IPS-11a (cell line): ENCODE results near the gene SLC9A7.

Experiments used
- H3K4me3 ChIP-seq: one replicate; pipeline ENCODE4 v1.5.1; 2013; ENCODE audit warnings: low read depth, low read length, control low read depth

Gene SLC9A7

GRCh38 chrX:46611658-46612362 is 147.1 kb downstream of the SLC9A7 start:
- no peak overlapping the region for H3K4me3 ChIP-seq

- no peak overlapping the region for H3K4me3 ChIP-seq
Observed at GRCh38 chrX:46610070-46610658, 148.8 kb downstream of the SLC9A7 start.

- H3K4me3 ChIP-seq: no peak overlapping the region
Observed at GRCh38 chrX:46607916-46608315, 151.0 kb downstream of the SLC9A7 start.

GRCh38 chrX:46602468-46603102 is 156.3 kb downstream of the SLC9A7 start:
- H3K4me3 ChIP-seq: no peak overlapping the region

GRCh38 chrX:46601283-46601682 is 157.6 kb downstream of the SLC9A7 start:
- H3K4me3 ChIP-seq: no peak overlapping the region

GRCh38 chrX:46599051-46599560 is 159.8 kb downstream of the SLC9A7 start:
- H3K4me3 ChIP-seq: no peak overlapping the region

GRCh38 chrX:46597771-46598170 is 161.1 kb downstream of the SLC9A7 start:
- H3K4me3 ChIP-seq: no peak overlapping the region

- no peak overlapping the region for H3K4me3 ChIP-seq
Observed at GRCh38 chrX:46597208-46597607, 161.7 kb downstream of the SLC9A7 start.

- no peak overlapping the region for H3K4me3 ChIP-seq
Observed at GRCh38 chrX:46595084-46595483, 163.8 kb downstream of the SLC9A7 start.

- H3K4me3 ChIP-seq: no peak overlapping the region
Observed at GRCh38 chrX:46589977-46590723, 168.8 kb downstream of the SLC9A7 start.

- H3K4me3 ChIP-seq: no peak overlapping the region
Observed at GRCh38 chrX:46588263-46588662, 170.7 kb downstream of the SLC9A7 start.

- no peak overlapping the region for H3K4me3 ChIP-seq
Observed at GRCh38 chrX:46587753-46588171, 171.2 kb downstream of the SLC9A7 start.

- no peak overlapping the region for H3K4me3 ChIP-seq
Observed at GRCh38 chrX:46587158-46587557, 171.8 kb downstream of the SLC9A7 start.

- H3K4me3 ChIP-seq: no peak overlapping the region
Observed at GRCh38 chrX:46584736-46585135, 174.2 kb downstream of the SLC9A7 start.

- no peak overlapping the region for H3K4me3 ChIP-seq
Observed at GRCh38 chrX:46582966-46583365, 176.0 kb downstream of the SLC9A7 start.

- no peak overlapping the region for H3K4me3 ChIP-seq
Observed at GRCh38 chrX:46582325-46582724, 176.6 kb downstream of the SLC9A7 start.

GRCh38 chrX:46580613-46581012 is 178.3 kb downstream of the SLC9A7 start:
- H3K4me3 ChIP-seq: no peak overlapping the region

- no peak overlapping the region for H3K4me3 ChIP-seq
Observed at GRCh38 chrX:46579250-46579649, 179.7 kb downstream of the SLC9A7 start.

GRCh38 chrX:46577221-46578005 is 181.5 kb downstream of the SLC9A7 start:
- no peak overlapping the region for H3K4me3 ChIP-seq

- peak overlapping the region; percentile 13 for H3K4me3 ChIP-seq
Observed at GRCh38 chrX:46576458-46576857, 182.5 kb downstream of the SLC9A7 start.

- peak overlapping the region; percentile 58 for H3K4me3 ChIP-seq
Observed at GRCh38 chrX:46575991-46576392, 182.9 kb downstream of the SLC9A7 start.
